Dedifferentiated amniotic fluid mesenchymal stem cell (primary cell): ENCODE measurements around the gene SLC38A8.

Source experiments
- DNase-seq: peaks from one replicate; pipeline ENCODE4 v3.0.0-alpha.2; 2016; ENCODE audit errors: extremely low spot score

Gene SLC38A8

GRCh38 chr16:84068783-84069462 is 26.3 kb upstream of the SLC38A8 start:
- no peak for DNase-seq

- no peak for DNase-seq
Measured at GRCh38 chr16:84068041-84068440, 25.4 kb upstream of the SLC38A8 start.

GRCh38 chr16:84067640-84068039 is 25.0 kb upstream of the SLC38A8 start:
- no peak for DNase-seq

- no peak for DNase-seq
Measured at GRCh38 chr16:84065536-84066132, 23.0 kb upstream of the SLC38A8 start.

GRCh38 chr16:84063980-84064379 is 21.4 kb upstream of the SLC38A8 start:
- DNase-seq, result no peak

GRCh38 chr16:84062734-84063640 is 20.4 kb upstream of the SLC38A8 start:
- DNase-seq, result peak; percentile 58

- no peak for DNase-seq
Measured at GRCh38 chr16:84061236-84061819, 18.7 kb upstream of the SLC38A8 start.

GRCh38 chr16:84059946-84060901 is 17.6 kb upstream of the SLC38A8 start:
- DNase-seq, result no peak

- DNase-seq, result no peak
Measured at GRCh38 chr16:84059111-84059510, 16.5 kb upstream of the SLC38A8 start.

- no peak for DNase-seq
Measured at GRCh38 chr16:84058664-84059063, 16.1 kb upstream of the SLC38A8 start.

GRCh38 chr16:84058211-84058610 is 15.6 kb upstream of the SLC38A8 start:
- DNase-seq, result no peak

GRCh38 chr16:84056933-84057332 is 14.3 kb upstream of the SLC38A8 start:
- no peak for DNase-seq

- DNase-seq, result no peak
Measured at GRCh38 chr16:84055801-84056634, 13.4 kb upstream of the SLC38A8 start.

GRCh38 chr16:84055366-84055765 is 12.8 kb upstream of the SLC38A8 start:
- no peak for DNase-seq

GRCh38 chr16:84054916-84055315 is 12.3 kb upstream of the SLC38A8 start:
- no peak for DNase-seq

- no peak for DNase-seq
Measured at GRCh38 chr16:84054271-84054670, 11.7 kb upstream of the SLC38A8 start.

- DNase-seq, result no peak
Measured at GRCh38 chr16:84053237-84053636, 10.6 kb upstream of the SLC38A8 start.

GRCh38 chr16:84052071-84052622 is 9.6 kb upstream of the SLC38A8 start:
- DNase-seq, result no peak

- DNase-seq, result no peak
Measured at GRCh38 chr16:84050316-84050715, 7.7 kb upstream of the SLC38A8 start.
